WTC11 (cell line): ENCODE results near the gene TPT1. TPM values are rescaled to one million over a fixed set of nuclear protein-coding genes. Genes with fewer than 3 reads are reported as not detected.

ENCODE experiments used
- ATAC-seq: fragments of 200-7000 bp; cut with Tn5 transposase; 2 replicates; pipeline ENCODE4 v1.10.0; 2021; ENCODE audit warnings: mild to moderate bottlenecking, moderate library complexity
- CTCF ChIA-PET: fragments of 300-600 bp; sonication (Branson Sonifier 250); formaldehyde crosslinking; loops from one replicate; lab custom pipeline; 2021; ENCODE audit warnings: antibody characterized with exemption; lab: Charles Lee
- POLR2A ChIA-PET: fragments of 350-600 bp; sonication (Branson Sonifier 250); formaldehyde crosslinking; loops from one replicate; lab custom pipeline; 2021; ENCODE audit warnings: antibody characterized with exemption; lab: Charles Lee
- DNase-seq: peaks from one replicate; pipeline ENCODE4 v3.0.0; 2021; ENCODE audit warnings: low spot score
- H3K27ac Mint-ChIP-seq: 2 replicates; pipeline ENCODE4 v1.8.0; 2021; ENCODE audit warnings: mixed read lengths
- H3K27me3 Mint-ChIP-seq: 2 replicates; pipeline ENCODE4 v1.8.0; 2021; ENCODE audit warnings: low read depth, mild to moderate bottlenecking, moderate library complexity, mixed read lengths
- H3K36me3 Mint-ChIP-seq: 2 replicates; pipeline ENCODE4 v1.8.0; 2021; ENCODE audit warnings: mixed read lengths
- H3K4me1 Mint-ChIP-seq: 2 replicates; pipeline ENCODE4 v1.8.0; 2022; ENCODE audit warnings: mixed read lengths
- H3K4me3 Mint-ChIP-seq: 2 replicates; pipeline ENCODE4 v1.8.0; 2021; ENCODE audit warnings: mild to moderate bottlenecking, moderate library complexity, mixed read lengths
- H3K9me3 Mint-ChIP-seq: 2 replicates; pipeline ENCODE4 v1.8.0; 2021; ENCODE audit warnings: mixed read lengths
- E2F4 ChIP-seq: sonication (generic); formaldehyde crosslinking; IDR thresholded peaks from 2 replicates; pipeline ENCODE4 v1.8.1; 2022; ENCODE audit warnings: low read depth, mild to moderate bottlenecking, moderate library complexity, missing genetic modification reagents, borderline replicate concordance
- ESRRA ChIP-seq: sonication (generic); formaldehyde crosslinking; IDR thresholded peaks from 2 replicates; pipeline ENCODE4 v1.8.1; 2022; ENCODE audit warnings: mild to moderate bottlenecking, missing genetic modification reagents, borderline replicate concordance
- FOXJ3 ChIP-seq: sonication (generic); formaldehyde crosslinking; IDR thresholded peaks from 2 replicates; pipeline ENCODE4 v1.9.0; 2021; ENCODE audit warnings: missing genetic modification reagents, mild to moderate bottlenecking, borderline replicate concordance
- FOXP1 ChIP-seq: sonication (generic); formaldehyde crosslinking; IDR thresholded peaks from 2 replicates; pipeline ENCODE4 v1.8.0; 2022; ENCODE audit warnings: missing genetic modification reagents, mild to moderate bottlenecking, moderate library complexity, borderline replicate concordance
- FOXP4 ChIP-seq: sonication (generic); formaldehyde crosslinking; IDR thresholded peaks from 2 replicates; pipeline ENCODE4 v1.8.0; 2022; ENCODE audit warnings: mild to moderate bottlenecking, missing genetic modification reagents
- GTF2I ChIP-seq: fragments of 250-450 bp; sonication (Bioruptor Pico); conservative IDR thresholded peaks from 2 replicates; pipeline ENCODE4 v1.4.0; 2021; ENCODE audit warnings: mild to moderate bottlenecking
- HMGA2 ChIP-seq: fragments of 250-450 bp; sonication (Bioruptor Pico); IDR thresholded peaks from 2 replicates; pipeline ENCODE4 v1.4.0; 2021; ENCODE audit warnings: mild to moderate bottlenecking, moderate library complexity
- HMGXB4 ChIP-seq: sonication (generic); formaldehyde crosslinking; IDR thresholded peaks from 2 replicates; pipeline ENCODE4 v1.8.1; 2023; ENCODE audit warnings: mild to moderate bottlenecking, moderate library complexity, missing genetic modification reagents
- JUN ChIP-seq: sonication (generic); formaldehyde crosslinking; IDR thresholded peaks from 2 replicates; pipeline ENCODE4 v1.8.0; 2023; ENCODE audit warnings: mild to moderate bottlenecking, missing genetic modification reagents
- SMAD4 ChIP-seq: sonication (generic); formaldehyde crosslinking; IDR thresholded peaks from 2 replicates; pipeline ENCODE4 v1.8.0; 2022; ENCODE audit warnings: mild to moderate bottlenecking, missing genetic modification reagents
- STAT6 ChIP-seq: sonication (generic); formaldehyde crosslinking; conservative IDR thresholded peaks from 2 replicates; pipeline ENCODE4 v1.8.1; 2023; ENCODE audit warnings: mild to moderate bottlenecking, low read depth, missing genetic modification reagents, moderate library complexity
- ZNF281 ChIP-seq: sonication (generic); formaldehyde crosslinking; IDR thresholded peaks from 2 replicates; pipeline ENCODE4 v1.8.0; 2023; ENCODE audit warnings: mild to moderate bottlenecking, missing genetic modification reagents
- ZNF317 ChIP-seq: sonication (generic); formaldehyde crosslinking; IDR thresholded peaks from 2 replicates; pipeline ENCODE4 v1.8.1; 2023; ENCODE audit warnings: low read depth, mild to moderate bottlenecking, moderate library complexity, missing genetic modification reagents, borderline replicate concordance
- ZNF416 ChIP-seq: fragments of 250-450 bp; sonication (Bioruptor Pico); IDR thresholded peaks from 2 replicates; pipeline ENCODE4 v1.9.0; 2021; ENCODE audit warnings: mild to moderate bottlenecking, inconsistent platforms
- ZNF425 ChIP-seq: fragments of 250-450 bp; sonication (Bioruptor Pico); conservative IDR thresholded peaks from 2 replicates; pipeline ENCODE4 v1.9.0; 2021; ENCODE audit warnings: mild to moderate bottlenecking
- ZNF532 ChIP-seq: fragments of 250-450 bp; sonication (Bioruptor Pico); IDR thresholded peaks from 2 replicates; pipeline ENCODE4 v1.9.0; 2021; ENCODE audit warnings: mild to moderate bottlenecking, borderline replicate concordance
- ZNF671 ChIP-seq: fragments of 250-450 bp; sonication (Bioruptor Pico); IDR thresholded peaks from 2 replicates; pipeline ENCODE4 v1.8.0; 2021; ENCODE audit warnings: mild to moderate bottlenecking
- total RNA-seq: library from RNA; stranded (reverse); gene quantifications from 3 replicates; pipeline ENCODE4 v1.2.3, GENCODE V29; 2021

Gene TPT1
- total RNA-seq, 1 experiment from 2014 or later, result 1,861 TPM

- TF ChIP-seq STAT6 (CRISPR knock-in tag), result no peak
- no peak for TF ChIP-seq ZNF281 (CRISPR knock-in tag)
- TF ChIP-seq ZNF416 (CRISPR knock-in tag), result no peak
- TF ChIP-seq ZNF671 (CRISPR knock-in tag), result no peak
Measured at GRCh38 chr13:45297456-45298205, 43.4 kb downstream of the TPT1 start (continued).

- H3K9me3 Mint-ChIP-seq, result no peaks in the 10 kb centered on the region
- DNase-seq (no peak), ATAC-seq (no peak)
- ChIA-PET POLR2A (no interaction called here), CTCF (interaction anchor here (1.1 kb wide), 1 partner anchor 15 kb away, joined by 3 read pairs; no protein-coding TSS in a partner anchor)
- H3K27ac Mint-ChIP-seq, result no peak overlapping the region
- H3K27me3 Mint-ChIP-seq, result no peaks in the 10 kb centered on the region
- no peak overlapping the region for H3K4me3 Mint-ChIP-seq
- peaks cover 9% of the 10 kb centered on the region for H3K4me1 Mint-ChIP-seq
- no peaks in the 10 kb centered on the region for H3K36me3 Mint-ChIP-seq
- TF ChIP-seq HMGXB4 (CRISPR knock-in tag) (no peak), ZNF416 (CRISPR knock-in tag) (no peak), GTF2I (CRISPR knock-in tag) (no peak), ZNF317 (CRISPR knock-in tag) (no peak), JUN (CRISPR knock-in tag) (no peak), HMGA2 (no peak), FOXP4 (CRISPR knock-in tag) (no peak), SMAD4 (CRISPR knock-in tag) (no peak), ZNF532 (CRISPR knock-in tag) (no peak), ESRRA (CRISPR knock-in tag) (no peak), FOXJ3 (no peak), E2F4 (CRISPR knock-in tag) (no peak), FOXP1 (CRISPR knock-in tag) (no peak), ZNF425 (CRISPR knock-in tag) (no peak), ZNF671 (CRISPR knock-in tag) (no peak)
Measured at GRCh38 chr13:45296259-45296658, 44.7 kb downstream of the TPT1 start.
